Superior temporal gyrus (tissue), 1 donor: ENCODE results near the gene SPECC1.
"Not testable (repeated sequence)": the region's sequence is repeated elsewhere in the genome, so short reads cannot be mapped to it uniquely, and the experiment has no call there.

Source experiments
- DNase-seq: peaks from one replicate; pipeline ENCODE4 v3.0.0-alpha.2; 2016; ENCODE audit errors: extremely low spot score

SPECC1 gene

GRCh38 chr17:20128036-20128667 lies 119.0 kb downstream of the SPECC1 start:
- peak; percentile 46 for DNase-seq

DNA sequence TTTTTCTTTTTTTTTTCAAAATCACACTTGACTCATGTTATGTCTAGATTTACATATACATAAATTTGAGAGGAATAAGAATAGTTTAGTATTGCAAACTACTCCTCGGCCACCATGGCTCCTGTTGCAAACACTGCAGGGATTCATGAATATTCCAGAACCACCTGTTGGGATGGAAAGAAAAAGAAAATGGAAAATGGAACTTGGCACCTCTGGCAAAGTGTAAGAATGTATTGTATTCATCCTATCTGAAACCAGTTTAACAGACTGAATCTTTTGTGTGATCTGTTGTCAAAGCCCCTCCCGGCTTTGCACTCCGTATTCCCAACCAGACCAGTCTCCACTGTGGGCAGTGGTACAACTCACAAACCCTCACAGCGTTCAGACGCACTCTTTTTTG lies 124.4 kb downstream of the SPECC1 start:
- DNase-seq: no peak

GRCh38 chr17:20141198-20141972 lies 132.2 kb downstream of the SPECC1 start:
- no peak for DNase-seq

GRCh38 chr17:20142268-20142667 lies 133.1 kb downstream of the SPECC1 start:
- no peak for DNase-seq

DNA sequence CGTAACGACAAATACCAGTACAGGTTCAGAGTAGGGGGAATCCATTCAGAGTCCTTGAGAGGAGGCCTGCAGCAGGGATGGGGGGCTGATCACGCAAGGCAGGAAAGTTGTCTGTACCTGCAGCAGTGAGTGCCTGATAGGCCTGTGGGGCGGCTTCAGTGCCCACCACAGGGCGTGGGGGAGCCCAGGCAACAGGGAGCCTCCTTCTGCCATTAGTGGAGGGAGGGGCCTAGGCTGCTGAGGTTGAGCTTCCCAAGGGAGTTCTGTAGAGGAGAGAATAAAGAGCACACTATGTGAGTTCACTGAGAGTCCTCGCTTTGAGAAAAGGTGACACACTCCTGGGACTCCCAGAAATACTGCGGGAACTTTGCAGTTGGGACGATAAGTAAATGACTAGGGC lies 134.6 kb downstream of the SPECC1 start:
- no peak for DNase-seq

GRCh38 chr17:20145567-20145966 lies 136.4 kb downstream of the SPECC1 start:
- no peak for DNase-seq

GRCh38 chr17:20149251-20149650 lies 140.1 kb downstream of the SPECC1 start:
- no peak for DNase-seq

DNA sequence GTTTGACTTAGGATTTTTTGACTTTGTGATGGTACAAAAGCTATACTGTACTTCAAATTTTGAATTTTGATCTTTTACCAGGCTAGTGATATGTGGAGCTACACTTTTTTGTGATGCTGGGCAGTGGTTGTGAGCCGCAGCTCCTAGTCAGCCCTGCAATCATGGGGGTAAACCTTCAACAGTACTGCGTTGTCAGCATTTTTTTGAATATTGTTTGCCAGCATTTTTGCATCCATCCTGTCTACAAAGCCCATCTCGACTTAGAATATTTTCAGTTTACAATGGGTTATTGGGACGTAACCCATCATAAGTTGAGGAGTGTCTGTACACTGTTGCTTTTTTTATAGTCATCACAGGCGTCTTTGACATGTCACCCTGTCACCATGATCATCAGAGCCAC lies 142.0 kb downstream of the SPECC1 start:
- no peak for DNase-seq

DNA sequence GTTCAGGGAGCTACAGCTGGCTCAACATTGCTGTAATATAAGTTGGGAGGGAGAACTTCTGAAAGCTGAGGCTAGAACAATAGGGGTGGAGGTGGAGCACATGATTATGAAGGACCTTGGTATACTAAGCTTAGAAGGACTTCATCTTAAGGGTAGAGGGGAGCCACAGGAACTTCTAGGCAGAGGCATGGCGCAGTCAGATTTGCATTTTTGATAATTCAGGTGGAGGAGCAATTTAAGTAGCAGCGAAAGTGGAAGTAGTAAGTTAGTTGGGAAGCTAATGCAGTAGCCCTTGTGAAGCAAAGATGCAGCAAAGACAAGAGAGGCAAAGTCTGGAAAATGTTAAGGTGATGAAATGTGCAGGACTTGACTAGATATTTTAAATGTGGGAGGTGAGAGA lies 144.1 kb downstream of the SPECC1 start:
- no peak for DNase-seq

GRCh38 chr17:20154286-20155000 lies 145.3 kb downstream of the SPECC1 start:
- no peak for DNase-seq

DNA sequence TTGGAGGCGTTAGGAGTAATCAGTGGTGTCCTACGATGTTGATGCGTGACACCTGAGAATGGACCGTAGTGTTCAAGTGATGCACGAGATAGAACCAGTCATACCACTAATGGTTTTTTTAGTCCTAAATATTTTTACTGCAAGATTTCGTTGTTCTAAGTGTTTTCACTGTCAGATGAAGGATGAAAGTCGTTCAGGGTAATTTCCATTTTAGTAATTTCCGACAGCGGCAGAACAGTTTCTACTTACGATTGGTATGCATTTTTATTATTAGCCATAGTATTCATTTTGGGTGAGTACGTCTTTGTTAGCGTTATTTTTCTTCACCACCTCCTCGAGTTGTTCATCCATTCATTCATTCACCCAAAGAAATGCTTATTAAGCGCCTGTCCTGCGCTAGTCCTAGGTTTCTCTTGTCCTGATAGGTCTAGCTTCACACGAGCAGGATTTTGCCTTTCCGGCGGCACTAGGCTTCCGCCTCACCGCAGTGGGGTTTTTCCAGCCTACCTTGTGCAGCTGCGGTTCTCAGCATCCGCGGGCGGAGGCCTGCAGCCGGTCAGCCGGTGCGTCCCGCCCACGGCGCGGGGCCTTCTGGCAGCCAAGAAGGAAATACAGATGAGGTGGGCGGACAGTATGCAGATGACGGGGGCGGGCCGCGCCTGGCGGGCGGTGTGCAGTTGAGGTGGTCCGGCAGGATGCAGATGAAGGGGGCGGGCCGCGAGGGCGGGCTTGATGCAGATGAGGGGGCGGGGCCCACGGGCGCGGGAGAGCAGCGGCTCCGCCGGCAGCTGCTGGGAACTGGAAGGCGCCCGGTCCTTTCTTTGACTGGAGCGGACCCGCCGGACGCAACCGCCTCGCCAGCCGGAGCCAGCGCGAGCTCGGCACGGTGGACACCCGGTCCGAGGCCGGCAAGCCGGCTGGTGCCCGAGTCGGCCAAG lies 146.4 kb downstream of the SPECC1 start:
- peak; percentile 88 for DNase-seq

DNA sequence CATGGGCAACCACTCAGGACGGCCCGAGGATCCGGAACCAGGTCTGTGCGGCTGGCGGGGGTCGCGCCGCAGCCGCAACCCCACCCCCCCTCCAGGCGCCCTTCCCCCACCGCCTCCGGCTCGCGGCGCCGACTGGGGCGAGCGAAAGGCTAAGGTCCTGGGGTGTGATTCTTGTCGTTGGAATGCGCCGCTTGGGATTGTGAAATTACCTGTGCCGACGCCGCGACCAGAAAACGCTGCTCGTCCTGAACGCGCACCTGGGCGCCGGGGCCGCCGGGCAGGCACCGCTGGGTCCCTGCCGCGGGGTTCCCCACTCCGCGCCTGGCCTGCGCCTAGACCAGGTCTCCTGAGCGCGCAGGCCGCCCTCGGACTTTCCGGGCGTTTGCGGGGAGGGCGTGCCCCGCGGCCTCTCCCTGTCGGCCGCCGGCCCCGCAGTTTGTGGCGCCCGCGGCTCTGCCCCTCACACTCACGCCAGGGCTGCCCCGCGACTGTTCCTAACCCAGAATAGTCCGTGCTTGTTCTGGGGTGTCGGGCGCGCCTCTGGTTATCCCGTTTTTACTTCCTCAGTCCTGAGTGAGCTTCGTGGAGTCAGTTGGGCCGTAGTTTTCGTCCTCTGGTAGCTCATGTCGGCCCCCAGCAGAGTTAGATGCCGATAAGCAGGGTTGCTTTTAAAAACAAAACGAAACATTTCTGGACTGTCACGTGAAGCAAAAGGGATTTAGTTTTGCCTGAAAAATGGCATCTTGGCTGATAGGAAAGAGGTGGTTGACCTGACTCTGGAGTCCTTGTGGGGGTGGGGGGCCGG lies 147.2 kb downstream of the SPECC1 start:
- no peak for DNase-seq

DNA sequence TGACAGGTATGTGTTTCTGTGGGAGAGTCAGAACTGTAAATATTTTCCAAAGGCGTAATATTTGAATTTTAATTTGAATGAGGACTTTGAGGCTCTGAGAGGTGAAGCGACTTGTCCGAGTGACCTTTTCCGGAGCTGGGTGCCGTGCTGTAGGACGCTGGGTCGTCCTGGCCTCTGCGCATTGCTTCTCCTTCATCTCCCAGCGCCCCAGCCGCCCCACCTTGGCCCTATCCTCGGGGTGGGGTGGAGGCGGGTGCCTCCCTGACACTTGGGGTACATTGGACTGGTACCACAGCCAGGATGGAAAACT lies 147.8 kb downstream of the SPECC1 start:
- no peak for DNase-seq

- no peak for DNase-seq
Measured at GRCh38 chr17:20158580-20158979, 149.4 kb downstream of the SPECC1 start.

- DNase-seq: no peak
Measured at GRCh38 chr17:20159406-20160069, 150.4 kb downstream of the SPECC1 start.

DNA sequence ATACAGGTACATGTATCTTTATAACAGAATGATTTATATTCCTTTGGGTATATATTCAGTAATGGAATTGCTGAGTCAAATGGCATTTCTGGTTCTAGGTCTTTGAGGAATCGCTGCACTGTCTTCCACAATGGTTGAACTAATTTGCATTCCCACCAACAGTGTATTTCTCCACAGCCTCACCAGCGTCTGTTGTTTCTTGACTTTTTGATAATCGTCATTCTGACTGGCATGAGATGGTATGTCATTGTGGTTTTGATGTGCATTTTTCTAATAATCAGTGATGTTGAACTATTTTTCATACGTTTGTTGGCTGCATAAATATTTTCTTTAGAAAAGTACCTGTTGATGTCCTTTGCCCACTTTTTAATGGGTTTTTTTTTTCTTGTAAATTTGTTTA lies 156.4 kb downstream of the SPECC1 start:
- not testable (repeated sequence) for DNase-seq

- DNase-seq: no peak
Measured at GRCh38 chr17:20170085-20170484, 160.9 kb downstream of the SPECC1 start.

- DNase-seq: no peak
Measured at GRCh38 chr17:20171741-20172365, 162.7 kb downstream of the SPECC1 start.

DNA sequence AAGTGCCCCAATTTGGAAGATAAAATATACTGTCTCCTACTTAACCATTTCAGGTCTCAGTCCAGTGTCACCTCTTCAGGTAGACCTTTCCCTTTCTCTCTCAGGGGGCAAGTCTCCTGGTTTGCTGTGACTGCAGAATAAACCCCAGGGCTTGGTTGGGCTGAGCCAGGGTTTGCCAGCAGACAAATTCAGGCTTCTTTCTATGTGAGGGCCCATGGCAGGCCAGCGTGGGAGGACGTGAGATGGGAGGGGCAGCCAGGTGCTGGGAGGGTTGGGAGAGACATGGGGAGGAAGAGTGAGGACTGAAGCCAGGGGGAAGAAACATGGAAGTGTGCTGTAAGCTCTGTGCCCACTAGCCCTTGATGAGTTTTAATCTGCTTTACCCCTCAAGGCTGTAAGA lies 163.2 kb downstream of the SPECC1 start:
- DNase-seq: no peak

DNA sequence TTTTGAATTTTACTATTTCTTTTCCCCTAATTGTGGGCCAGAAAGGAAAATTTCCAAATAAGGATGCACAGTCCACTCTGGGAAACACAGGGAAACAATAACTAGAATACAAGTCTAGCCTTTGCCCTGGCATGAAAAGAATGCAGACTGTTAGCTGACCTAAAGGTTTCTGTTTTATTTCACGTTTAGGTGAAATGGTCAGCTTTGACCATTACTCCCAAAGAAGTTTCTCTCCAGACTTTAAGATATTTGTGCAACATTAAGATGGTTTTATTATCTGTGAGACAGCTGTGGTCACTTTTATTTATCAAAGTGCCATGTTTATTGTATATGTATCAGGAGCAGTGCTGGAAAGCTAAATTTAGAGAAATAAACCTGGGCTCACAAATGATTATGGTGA lies 163.9 kb downstream of the SPECC1 start:
- DNase-seq: no peak
